Measurements from ENCODE around the gene TMEM185A.
"Not testable (repeated sequence)": the region's sequence is repeated elsewhere in the genome, so short reads cannot be mapped to it uniquely, and the experiment has no call there.

TMEM185A gene

DNA sequence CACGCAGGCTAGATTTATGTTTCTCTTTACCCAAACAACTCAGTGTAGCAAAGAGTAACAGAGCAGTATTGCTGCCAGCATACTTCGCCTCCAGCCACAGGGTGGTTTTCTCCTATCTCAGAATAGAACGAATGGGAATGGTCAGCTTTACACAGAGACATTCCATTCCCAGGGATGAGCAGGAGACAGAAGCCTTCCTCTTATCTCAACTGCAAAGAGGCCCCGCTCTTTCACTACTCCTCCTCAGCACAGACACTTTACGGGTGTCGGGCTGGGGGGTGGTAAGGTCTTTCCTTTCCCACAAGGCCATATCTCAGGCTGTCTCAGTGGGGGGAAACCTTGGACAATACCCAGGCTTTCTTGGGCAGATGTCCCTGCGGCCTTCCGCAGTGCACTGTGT is 4.8 kb downstream of the TMEM185A start:
- not testable (repeated sequence) for DNase-seq (ENCODE audit: low spot score)

DNA sequence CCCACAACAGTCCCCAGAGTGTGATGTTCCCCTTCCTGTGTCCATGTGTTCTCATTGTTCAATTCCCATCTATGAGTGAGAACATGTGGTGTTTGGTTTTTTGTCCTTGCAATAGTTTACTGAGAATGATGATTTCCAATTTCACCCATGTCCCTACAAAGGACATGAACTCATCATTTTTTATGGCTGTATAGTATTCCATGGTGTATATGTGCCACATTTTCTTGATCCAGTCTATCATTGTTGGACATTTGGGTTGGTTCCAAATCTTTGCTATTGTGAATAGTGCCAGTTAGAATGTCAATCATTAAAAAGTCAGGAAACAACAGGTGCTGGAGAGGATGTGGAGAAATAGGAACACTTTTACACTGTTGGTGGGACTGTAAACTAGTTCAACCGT is 11.9 kb downstream of the TMEM185A start:
- not testable (repeated sequence) for DNase-seq (ENCODE audit: low spot score)

GRCh38 chrX:149618871-149619270 is 12.7 kb downstream of the TMEM185A start:
- DNase-seq (ENCODE audit: low spot score) = no peak

- DNase-seq (ENCODE audit: low spot score) = no peak
Measured at GRCh38 chrX:149611623-149612175, 19.9 kb downstream of the TMEM185A start.

DNA sequence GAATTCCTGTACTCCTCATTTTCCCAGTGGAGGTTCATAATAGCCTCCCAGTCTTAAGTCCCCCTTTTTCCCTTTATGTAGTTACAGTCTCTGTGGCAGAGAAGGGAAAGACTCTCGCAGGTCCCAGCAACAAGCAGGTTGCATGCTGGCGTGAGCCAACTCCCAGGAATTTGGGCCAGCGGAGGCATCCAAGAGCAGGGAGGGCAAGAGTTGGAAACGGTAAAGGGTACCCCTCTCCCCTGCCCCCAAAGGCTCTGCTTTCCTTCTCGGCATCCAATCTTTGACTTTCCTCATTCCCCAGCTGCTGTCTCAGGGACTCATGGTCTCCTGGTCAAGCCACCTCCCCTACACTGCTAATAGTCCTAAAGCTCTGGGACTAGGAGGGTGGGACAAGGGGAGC is 21.1 kb downstream of the TMEM185A start:
- no peak for DNase-seq (ENCODE audit: low spot score)

- no peak for DNase-seq (ENCODE audit: low spot score)
Measured at GRCh38 chrX:149607699-149608098, 23.9 kb downstream of the TMEM185A start.

DNA sequence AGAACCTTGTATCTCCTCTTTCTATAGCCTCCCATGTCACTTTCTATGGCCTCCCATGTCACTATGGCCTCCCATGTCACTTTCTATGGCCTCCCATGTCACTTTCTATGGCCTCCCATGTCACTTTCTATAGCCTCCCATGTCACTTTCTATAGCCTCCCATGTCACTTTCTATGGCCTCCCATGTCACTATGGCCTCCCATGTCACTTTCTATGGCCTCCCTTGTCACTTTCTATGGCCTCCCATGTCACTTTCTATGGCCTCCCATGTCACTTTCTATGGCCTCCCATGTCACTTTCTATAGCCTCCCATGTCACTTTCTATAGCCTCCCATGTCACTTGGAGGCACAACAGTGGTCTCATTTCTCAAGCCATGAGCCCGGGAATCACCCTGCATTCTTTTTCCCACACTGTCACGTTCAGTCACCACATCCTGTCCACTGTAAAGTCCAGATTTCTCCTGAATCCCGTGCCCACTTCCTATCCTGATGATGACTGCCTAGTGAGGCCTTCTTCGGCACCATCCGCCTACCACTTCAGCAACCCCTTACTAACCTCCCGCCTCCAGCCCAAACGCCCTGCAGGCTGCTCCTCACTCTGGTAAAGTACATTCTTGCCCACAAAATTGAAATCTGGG is 26.2 kb downstream of the TMEM185A start:
- DNase-seq (ENCODE audit: low spot score) = not testable (repeated sequence)

GRCh38 chrX:149598603-149599002 is 33.0 kb downstream of the TMEM185A start:
- DNase-seq (ENCODE audit: low spot score) = not testable (repeated sequence)

DNA sequence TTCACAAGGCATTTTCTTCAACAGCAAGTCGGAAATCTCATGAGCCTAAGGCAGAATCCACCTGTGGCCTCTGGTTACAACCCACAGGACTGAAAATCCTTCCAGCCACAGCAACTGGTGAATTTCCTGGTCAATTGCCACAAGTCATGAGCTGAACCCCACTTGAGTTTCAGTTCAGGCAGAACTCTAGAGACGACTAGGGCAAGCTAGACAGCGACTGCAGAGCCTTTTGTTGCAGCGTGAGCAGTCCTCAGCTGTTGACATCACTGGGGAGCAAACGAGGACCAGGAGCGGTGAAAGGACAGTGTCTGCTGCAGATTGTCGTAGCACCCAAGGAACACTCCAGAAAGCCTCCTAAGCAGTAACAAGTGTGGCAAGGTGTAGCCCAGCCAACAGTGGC is 35.6 kb downstream of the TMEM185A start:
- DNase-seq (ENCODE audit: low spot score) = not testable (repeated sequence)

DNA sequence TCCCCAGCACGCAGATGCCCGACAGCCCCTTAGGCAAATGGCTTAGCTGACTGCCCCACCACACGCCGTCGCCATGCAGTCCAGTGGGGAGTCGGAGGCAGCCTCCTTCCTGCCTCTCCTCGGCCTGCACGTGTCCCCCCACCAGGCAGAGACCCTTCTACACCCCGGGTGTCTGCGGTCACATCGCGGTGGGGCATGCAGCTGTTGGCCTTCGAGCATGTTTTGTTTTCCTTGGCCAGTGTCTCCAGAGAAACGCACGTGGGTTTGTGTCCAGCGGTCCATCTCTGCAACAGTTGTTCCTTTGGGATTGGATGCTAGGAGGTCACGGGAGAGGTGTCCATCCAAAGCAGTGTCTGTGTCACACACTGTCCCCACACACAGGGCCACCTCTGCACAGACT is 36.4 kb downstream of the TMEM185A start, which contains the start of gene HSFX2:
Gene HSFX2 (minus strand): TSS at position 101 of the 400 bp plus-strand sequence. CDS start 614 bp downstream, outside the sequence.
- not testable (repeated sequence) for DNase-seq (ENCODE audit: low spot score)

DNA sequence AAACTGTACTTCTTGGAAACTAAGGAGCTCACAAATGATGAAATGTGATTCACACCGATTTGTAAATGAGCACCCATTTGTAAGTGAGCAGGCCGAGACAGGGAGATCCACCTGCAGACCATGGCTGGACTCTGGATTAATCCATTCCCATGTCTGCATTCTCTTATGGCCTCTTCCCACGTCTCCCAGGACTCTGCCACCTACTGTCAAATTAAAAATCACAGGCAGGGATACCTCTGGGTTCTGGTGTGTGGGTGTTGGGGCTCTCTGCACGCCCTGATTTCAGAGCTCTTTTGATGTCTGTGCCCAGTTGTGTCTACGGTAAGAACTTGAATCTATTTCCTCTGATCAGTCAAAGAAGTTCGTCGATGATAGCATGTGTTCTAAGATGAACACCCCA is 40.6 kb downstream of the TMEM185A start:
- DNase-seq (ENCODE audit: low spot score) = not testable (repeated sequence)

DNA sequence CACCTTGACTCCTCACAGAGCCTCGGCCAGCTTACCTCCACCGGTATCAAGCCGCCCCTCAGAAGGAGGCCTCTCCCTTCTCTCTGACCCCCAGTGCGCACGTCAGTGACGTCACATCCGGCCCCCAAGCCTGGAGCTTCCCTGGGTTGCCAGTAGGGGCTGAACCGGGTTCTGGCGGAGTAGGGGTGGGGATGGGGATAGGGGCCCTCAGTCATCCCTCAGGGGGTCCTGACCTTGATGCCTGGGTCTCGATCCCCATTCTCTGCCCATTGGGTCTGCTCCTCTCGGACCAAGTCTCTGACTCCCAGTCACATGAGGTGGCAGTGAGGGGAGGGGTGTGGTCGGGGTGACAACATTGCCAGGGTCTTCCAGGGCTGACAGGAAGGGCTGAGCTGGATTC is 44.2 kb downstream of the TMEM185A start, which contains the start of gene MAGEA9B:
Gene MAGEA9B (minus strand): TSS at position 101 of the 400 bp plus-strand sequence. CDS start 4,280 bp downstream, outside the sequence.
- DNase-seq (ENCODE audit: low spot score) = not testable (repeated sequence)

- not testable (repeated sequence) for DNase-seq (ENCODE audit: low spot score)
Measured at GRCh38 chrX:149585631-149586030, 46.0 kb downstream of the TMEM185A start.

GRCh38 chrX:149573456-149573855 is 58.1 kb downstream of the TMEM185A start:
- not testable (repeated sequence) for DNase-seq (ENCODE audit: low spot score)

DNA sequence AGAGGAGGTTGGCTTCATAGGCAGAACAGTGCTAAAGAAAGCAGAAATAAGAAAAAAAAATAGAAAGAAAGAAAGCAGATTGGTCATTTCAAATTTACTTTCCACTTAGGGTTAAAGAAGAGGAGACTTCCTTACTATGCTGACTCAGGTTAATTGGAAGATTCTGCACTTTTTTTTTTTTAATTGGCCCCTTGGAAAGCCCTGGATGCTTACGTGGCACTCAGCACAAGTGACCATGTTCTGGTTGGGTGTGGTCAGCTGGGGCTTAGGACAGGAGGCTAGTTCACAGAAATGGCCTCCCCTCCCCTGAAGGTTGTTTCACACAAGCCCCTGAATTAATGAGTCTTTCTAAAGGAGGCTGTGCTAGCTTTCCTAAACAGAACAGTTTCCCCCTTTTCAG is 58.8 kb downstream of the TMEM185A start:
- no peak for DNase-seq (ENCODE audit: low spot score)

- no peak for DNase-seq (ENCODE audit: low spot score)
Measured at GRCh38 chrX:149571770-149572169, 59.8 kb downstream of the TMEM185A start.

- no peak for DNase-seq (ENCODE audit: low spot score)
Measured at GRCh38 chrX:149570668-149571067, 60.9 kb downstream of the TMEM185A start.

GRCh38 chrX:149569770-149570169 is 61.8 kb downstream of the TMEM185A start:
- DNase-seq (ENCODE audit: low spot score) = peak; percentile 27

DNA sequence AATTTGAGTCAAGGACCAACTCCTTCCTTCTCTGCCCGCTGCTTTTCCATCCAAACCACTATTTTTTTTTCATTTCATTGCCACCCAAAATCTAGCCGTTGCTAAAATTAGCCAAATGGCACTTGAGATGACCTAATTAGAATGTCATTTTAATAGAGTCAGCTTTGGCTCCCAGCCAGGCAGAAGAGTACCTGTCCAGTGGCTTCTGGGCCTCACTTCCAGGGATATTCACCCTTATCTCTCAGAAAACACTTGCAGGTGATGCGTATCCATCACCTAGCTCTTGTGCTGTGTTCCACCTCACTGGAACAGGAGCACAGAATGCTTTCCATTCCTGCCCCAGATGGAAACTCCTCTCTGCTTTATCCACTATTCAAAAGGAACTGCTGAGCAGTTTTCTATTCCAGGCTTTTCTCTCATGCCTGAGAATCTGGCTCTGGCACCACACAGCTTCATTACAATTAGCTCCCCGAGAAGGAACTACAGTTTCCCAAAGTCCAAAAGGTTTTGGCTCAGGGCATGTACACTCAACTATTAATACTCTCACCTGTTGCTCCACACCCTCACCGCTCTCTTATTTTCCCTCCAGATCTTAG is 62.8 kb downstream of the TMEM185A start:
- DNase-seq (ENCODE audit: low spot score) = no peak

- DNase-seq (ENCODE audit: low spot score) = no peak
Measured at GRCh38 chrX:149567621-149568417, 63.8 kb downstream of the TMEM185A start.

DNA sequence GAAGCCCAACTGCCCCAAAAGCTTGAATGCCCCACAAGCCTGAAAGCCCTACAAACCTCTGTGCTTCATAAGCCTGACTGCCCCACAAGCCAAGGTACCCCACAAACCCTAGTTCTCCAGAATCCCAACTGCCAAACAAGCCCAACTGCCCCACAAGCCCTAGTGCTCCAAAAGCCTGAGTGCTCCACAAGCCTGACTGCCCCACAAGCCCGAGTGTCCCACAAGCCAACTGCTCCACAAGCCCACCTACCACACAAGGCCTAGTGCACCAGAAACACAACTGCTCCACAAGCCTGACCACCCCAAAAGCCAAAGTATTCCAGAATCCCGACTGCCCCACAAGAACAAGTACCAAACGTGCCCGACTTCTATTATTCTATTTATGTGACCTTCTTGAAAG is 68.2 kb downstream of the TMEM185A start:
- DNase-seq (ENCODE audit: low spot score) = no peak

GRCh38 chrX:149555251-149555650 is 76.3 kb downstream of the TMEM185A start:
- DNase-seq (ENCODE audit: low spot score) = not testable (repeated sequence)

GRCh38 chrX:149551939-149552248 is 79.7 kb downstream of the TMEM185A start:
- not testable (repeated sequence) for DNase-seq (ENCODE audit: low spot score)

All from activated CD4-positive, alpha-beta T cell treated with anti-CD3 and anti-CD28 coated beads, Interleukin-2, Interleukin-4, amounts not matched to agents 100 ng/mL and 50 ng/mL, durations not matched to agents 16 hours and 8 hours (primary cell).